Fibroblast of villous mesenchyme (primary cell): Measurements from ENCODE around the gene EHF. TPM values are rescaled to one million over a fixed set of nuclear protein-coding genes. Genes with fewer than 3 reads are reported as not detected.

ENCODE experiments used
- DNase-seq: peaks from one replicate; pipeline ENCODE4 v3.0.0-alpha.2; 2010; ENCODE audit warnings: low read depth
- H3K4me3 ChIP-seq: 2 replicates; pipeline ENCODE4 v1.5.1; 2011; ENCODE audit warnings: low read depth, mild to moderate bottlenecking, low read length
- CTCF ChIP-seq: IDR thresholded peaks from 2 replicates; pipeline ENCODE4 v1.5.1; 2012; ENCODE audit warnings: low read depth, mild to moderate bottlenecking, low read length; ENCODE audit not compliant: insufficient read depth
- total RNA-seq: library from RNA; depleted of rRNA; stranded (reverse); fragments of >200 nt; gene quantifications from 2 replicates; pipeline ENCODE4 v1.2.3, GENCODE V29; 2012

The EHF gene
- total RNA-seq, 1 donor: not detected

GRCh38 chr11:34630544-34630943 is 9.7 kb downstream of the EHF start:
- DNase-seq: no peak
- TF ChIP-seq CTCF: no peak
- no peak overlapping the region for H3K4me3 ChIP-seq

- TF ChIP-seq CTCF: no peak
- H3K4me3 ChIP-seq: no peak overlapping the region
These were observed 10.4 kb downstream of the EHF start for GRCh38 chr11:34631297-34631696.

GRCh38 chr11:34631737-34632104 is 10.8 kb downstream of the EHF start:
- no peak overlapping the region for H3K4me3 ChIP-seq
- TF ChIP-seq CTCF: no peak
- no peak for DNase-seq

More at GRCh38 chr11:34631297-34631696, 10.4 kb downstream of the EHF start:
- no peak for DNase-seq

- no peak for DNase-seq
- H3K4me3 ChIP-seq: no peak overlapping the region
- no peak for TF ChIP-seq CTCF
These were observed 11.4 kb downstream of the EHF start for GRCh38 chr11:34632105-34632791.

GRCh38 chr11:34633640-34633989 is 12.7 kb downstream of the EHF start:
- no peak for TF ChIP-seq CTCF
- H3K4me3 ChIP-seq: no peak overlapping the region
- no peak for DNase-seq

GRCh38 chr11:34633990-34634693 is 13.2 kb downstream of the EHF start:
- no peak for DNase-seq
- no peak for TF ChIP-seq CTCF

More at GRCh38 chr11:34633990-34634693, 13.2 kb downstream of the EHF start:
- no peak overlapping the region for H3K4me3 ChIP-seq
